HepG2 (cell line): ENCODE results near the gene CTSZ. TPM values are rescaled to one million over a fixed set of nuclear protein-coding genes. Genes with fewer than 3 reads are reported as not detected.
A peak's percentile ranks its signal among the peaks of the same experiment; 100 is the strongest.

Experiments used
- CTCF ChIP-seq: sonication (generic); formaldehyde crosslinking; IDR thresholded peaks from 2 replicates; pipeline ENCODE4 v1.5.0; 2020; ENCODE audit warnings: mild to moderate bottlenecking, missing genetic modification reagents, moderate library complexity
- EED ChIP-seq: sonication (generic); formaldehyde crosslinking; IDR thresholded peaks from 2 replicates; pipeline ENCODE4 v1.5.0; 2020; ENCODE audit warnings: mild to moderate bottlenecking, missing genetic modification reagents
- EP300 ChIP-seq, 3 experiments: sonication (generic) in 1 of 3; formaldehyde crosslinking in 1 of 3; IDR thresholded peaks; 2 replicates each; pipeline versions ENCODE4 v1.5.1 to v1.6.1; 2011 to 2020; ENCODE audit warnings: low read depth in 2 of 3, low read length in 2 of 3, borderline replicate concordance in 1 of 3, improper control_type of control experiment in 1 of 3, mild to moderate bottlenecking in 1 of 3, missing genetic modification reagents in 1 of 3, moderate library complexity in 1 of 3
- GATA4 ChIP-seq: sonication (generic); IDR thresholded peaks from 2 replicates; pipeline ENCODE4 v1.6.1; 2016; ENCODE audit warnings: antibody characterized with exemption, low read depth, borderline replicate concordance
- GLI4 ChIP-seq: sonication (generic); formaldehyde crosslinking; IDR thresholded peaks from 2 replicates; pipeline ENCODE4 v1.5.1; 2020; ENCODE audit warnings: missing genetic modification reagents, mild to moderate bottlenecking, moderate library complexity, borderline replicate concordance
- JDP2 ChIP-seq: sonication (generic); formaldehyde crosslinking; IDR thresholded peaks from 2 replicates; pipeline ENCODE4 v1.8.1; 2022; ENCODE audit warnings: missing genetic modification reagents, borderline replicate concordance
- KDM6A ChIP-seq: IDR thresholded peaks from 2 replicates; pipeline ENCODE4 v1.6.1; 2016; ENCODE audit warnings: low read depth
- KIAA2018 ChIP-seq: sonication (generic); formaldehyde crosslinking; IDR thresholded peaks from 2 replicates; pipeline ENCODE4 v1.5.0; 2020; ENCODE audit warnings: mild to moderate bottlenecking, missing genetic modification reagents, borderline replicate concordance
- KLF15 ChIP-seq: sonication (generic); formaldehyde crosslinking; IDR thresholded peaks from 2 replicates; pipeline ENCODE4 v1.8.1; 2023; ENCODE audit warnings: borderline replicate concordance, mild to moderate bottlenecking, inconsistent platforms, missing genetic modification reagents, mixed read lengths
- NR2F6 ChIP-seq, 2 experiments: IDR thresholded peaks; 2 replicates each; pipeline ENCODE4 v1.6.1; 2016; ENCODE audit warnings: antibody characterized with exemption in 1 of 2, mild to moderate bottlenecking in 1 of 2
- PITX1 ChIP-seq: sonication (generic); formaldehyde crosslinking; IDR thresholded peaks from 2 replicates; pipeline ENCODE4 v1.5.1; 2020; ENCODE audit warnings: mild to moderate bottlenecking, missing genetic modification reagents
- ZNF138 ChIP-seq: sonication (generic); formaldehyde crosslinking; IDR thresholded peaks from 2 replicates; pipeline ENCODE4 v1.5.0; 2020; ENCODE audit warnings: mild to moderate bottlenecking, low read depth, missing genetic modification reagents
- ZNF724P ChIP-seq: sonication (generic); formaldehyde crosslinking; IDR thresholded peaks from 2 replicates; pipeline ENCODE4 v1.8.0; 2022; ENCODE audit warnings: missing genetic modification reagents, borderline replicate concordance
- ZNF800 ChIP-seq: sonication (generic); formaldehyde crosslinking; IDR thresholded peaks from 2 replicates; pipeline ENCODE4 v1.4.0; 2020; ENCODE audit warnings: missing genetic modification reagents
- ZSCAN20 ChIP-seq: sonication (generic); formaldehyde crosslinking; IDR thresholded peaks from 2 replicates; pipeline ENCODE4 v1.4.0; 2020; ENCODE audit warnings: missing genetic modification reagents, mild to moderate bottlenecking, borderline replicate concordance
- polyA plus RNA-seq, 8 experiments: library from polyadenylated mRNA; depleted of rRNA in 3 of 8; stranded (reverse) in 7 of 8; unstranded in 1 of 8; fragments of >200 nt; fragmentation: Illumina TruSeq in 4 of 8; extraction: Trizol in 4 of 8; gene quantifications; 2 replicates each; pipeline versions ENCODE4 v1.2.1 to v1.2.3, GENCODE V29; 2011 to 2016; ENCODE audit warnings: low read depth in 4 of 8, missing spikeins in 1 of 8, mixed read lengths in 1 of 8; ENCODE audit not compliant: insufficient read depth in 1 of 8
- total RNA-seq, 5 experiments: library from RNA; depleted of rRNA; stranded (reverse); fragments of >200 nt; fragmentation: Illumina TruSeq; extraction: Trizol; gene quantifications; 2 replicates each; pipeline ENCODE4 v1.2.3, GENCODE V29; 2016; ENCODE audit warnings: low read depth in 1 of 5

Gene CTSZ
- total and polyA plus RNA-seq, 2 of the 13 experiments (the other 11 are each of a cell fraction or from before 2014, with no cell fraction given): 0.33 TPM; not detected in 1

- no peak for TF ChIP-seq ZSCAN20 (CRISPR knock-in tag)
- no peak for TF ChIP-seq ZNF724P
- TF ChIP-seq GATA4: no peak
- peak; percentile 32 to 62; a peak in 1 of 4 replicates for TF ChIP-seq EP300 (IDR thresholded peaks at IDR 0.05; ENCODE audit: low read depth in 2 of 2, low read length in 2 of 2)
- TF ChIP-seq EP300 (CRISPR knock-in tag; IDR thresholded peaks at IDR 0.05; ENCODE audit: borderline replicate concordance): 0 out of 2 replicates have a peak, but pooled peaks have one; percentile 26
- TF ChIP-seq PITX1: 0 out of 2 replicates have a peak, but pooled peaks have one; percentile 6
- peak; percentile 9; the same call in 1 of the 2 replicates for TF ChIP-seq ZNF138
- TF ChIP-seq KIAA2018 (CRISPR knock-in tag): no peak
- no peak for TF ChIP-seq KDM6A (CRISPR knock-in tag)
- no peak for TF ChIP-seq JDP2 (CRISPR knock-in tag)
- no peak; the same call in 1 of the 2 replicates for TF ChIP-seq GLI4
- no peak; the same call in 1 of the 2 replicates for TF ChIP-seq ZNF800 (CRISPR knock-in tag)
- no peak for TF ChIP-seq CTCF (CRISPR knock-in tag)
- TF ChIP-seq EED (CRISPR knock-in tag): no peak
- TF ChIP-seq KLF15: no peak
- peak; percentile 66 for TF ChIP-seq NR2F6 (IDR thresholded peaks at IDR 0.05)
- 0 out of 2 replicates have a peak, but pooled peaks have one; percentile 52 for TF ChIP-seq NR2F6 (CRISPR knock-in tag; IDR thresholded peaks at IDR 0.05)
These were observed 11.4 kb downstream of the CTSZ start (continued) for GRCh38 chr20:58995461-58996225.
